HG03066 (cell line): ENCODE results near the gene ARHGEF16.

ENCODE experiments used
- ATAC-seq: cut with Tn5 transposase; IDR thresholded peaks from one replicate; pipeline ENCODE4 v1.9.1; 2021; ENCODE audit warnings: low read depth; ENCODE audit not compliant: unreplicated experiment

The ARHGEF16 gene

DNA sequence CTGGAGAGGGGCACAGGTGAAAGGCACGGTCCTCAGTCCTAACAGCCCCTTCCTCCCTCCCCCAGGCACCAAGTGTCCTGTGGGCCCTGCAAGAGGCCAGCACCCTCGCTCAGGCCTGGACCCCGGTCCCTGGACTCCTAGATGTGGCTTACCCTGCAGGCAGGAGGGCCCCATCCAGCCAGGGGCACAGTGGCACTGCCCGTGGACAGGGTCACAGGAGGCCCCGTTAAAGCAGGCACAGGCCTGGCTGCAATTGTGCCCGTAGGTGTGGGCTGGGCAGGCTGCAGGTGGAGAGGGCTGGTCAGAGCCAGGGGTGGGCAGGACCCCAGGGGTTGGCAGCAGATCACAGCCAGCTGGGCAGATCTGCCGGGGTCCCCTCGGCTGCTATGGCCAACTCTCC is 44.5 kb downstream of the ARHGEF16 start:
- no peak for ATAC-seq

DNA sequence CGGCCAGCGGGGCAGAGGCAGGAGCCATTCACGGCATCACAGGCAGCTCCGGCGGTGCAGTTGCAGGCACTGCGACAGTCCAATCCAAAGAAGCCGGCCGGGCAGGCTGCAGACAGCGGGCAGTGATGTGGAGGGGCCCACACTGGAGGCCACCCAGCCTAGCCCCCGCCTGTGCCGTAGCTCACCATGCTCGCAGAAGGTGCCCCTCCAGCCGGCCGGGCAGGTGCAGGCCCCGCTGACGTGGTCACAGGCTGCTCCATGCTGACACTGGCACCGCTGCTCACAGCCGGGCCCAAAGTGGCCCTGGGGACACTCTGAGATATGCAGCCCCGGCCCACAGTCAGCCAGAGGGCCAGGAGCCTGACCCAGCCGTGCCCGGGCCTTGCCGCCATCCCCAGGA is 45.1 kb downstream of the ARHGEF16 start:
- no peak for ATAC-seq

DNA sequence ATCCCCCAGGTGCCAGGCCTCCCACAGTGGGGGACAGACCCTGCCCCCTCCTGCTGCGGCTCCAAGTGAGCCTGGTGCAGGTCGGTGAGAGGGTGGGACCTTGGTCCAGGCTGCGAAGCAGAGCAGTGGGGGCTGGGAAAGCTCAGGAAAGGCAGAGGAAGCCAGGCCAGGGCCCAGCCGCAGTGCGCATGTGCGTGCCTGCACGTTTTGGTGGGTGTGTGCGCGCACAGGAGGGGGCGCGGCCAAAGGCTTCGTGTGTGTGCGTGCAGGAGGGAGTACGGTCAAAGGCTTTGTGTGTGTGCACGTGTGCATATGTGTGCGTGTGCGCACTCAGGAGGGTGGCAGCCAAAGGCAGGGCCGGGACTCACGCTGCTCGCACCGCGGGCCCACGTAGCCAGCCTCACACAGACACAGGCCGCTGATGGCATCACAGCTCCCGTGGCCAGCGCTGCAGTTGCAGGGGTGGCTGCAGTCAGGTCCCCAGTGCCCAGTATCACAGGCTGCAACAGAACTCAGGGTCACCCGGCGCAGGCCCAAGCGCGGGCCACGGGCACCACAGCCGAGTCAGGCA is 45.9 kb downstream of the ARHGEF16 start:
- ATAC-seq, result no peak

- no peak for ATAC-seq
Observed at GRCh38 chr1:3501437-3501836, 47.0 kb downstream of the ARHGEF16 start.

GRCh38 chr1:3501856-3502640 is 47.6 kb downstream of the ARHGEF16 start:
- ATAC-seq, result no peak

- ATAC-seq, result no peak
Observed at GRCh38 chr1:3502641-3503524, 48.4 kb downstream of the ARHGEF16 start.

DNA sequence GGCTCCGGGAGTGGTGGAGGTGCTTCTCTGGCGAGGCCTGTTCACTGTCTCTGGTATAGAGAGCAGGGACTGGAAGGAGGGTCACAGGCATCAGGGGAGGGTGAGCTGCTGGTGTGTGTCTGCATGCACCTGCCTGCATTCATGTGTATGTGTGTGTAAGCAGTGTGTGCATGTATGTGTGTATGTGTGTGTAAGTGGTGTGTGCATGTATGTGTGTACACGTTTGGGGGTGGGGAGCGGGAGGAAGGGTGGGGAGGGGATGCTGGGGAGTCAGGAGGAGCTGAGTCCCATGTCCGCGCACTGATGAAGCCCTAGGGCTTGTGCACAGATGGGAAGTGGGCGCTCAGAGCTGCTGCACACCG is 49.0 kb downstream of the ARHGEF16 start:
- no peak for ATAC-seq

GRCh38 chr1:3504151-3504821 is 49.8 kb downstream of the ARHGEF16 start:
- ATAC-seq, result no peak

GRCh38 chr1:3504822-3505153 is 50.3 kb downstream of the ARHGEF16 start:
- no peak for ATAC-seq

DNA sequence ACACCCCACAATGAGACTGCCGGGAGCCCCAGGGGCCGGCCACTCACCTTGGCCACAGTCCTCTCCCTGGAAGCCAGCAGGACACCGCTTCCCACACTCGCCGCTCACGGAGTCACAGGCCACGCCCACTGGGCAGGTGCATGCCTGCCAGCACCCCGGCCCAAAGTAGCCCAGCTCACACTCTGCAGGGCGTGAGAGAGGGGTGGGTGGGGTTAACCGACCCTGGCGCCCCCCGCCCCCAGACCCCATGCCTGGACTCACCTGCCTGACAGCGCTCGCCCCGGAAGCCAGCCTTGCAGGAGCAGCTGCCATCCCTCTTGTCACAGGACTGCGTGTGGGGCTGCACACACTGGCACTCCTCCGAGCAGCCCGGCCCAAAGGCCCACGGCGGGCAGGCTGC is 50.7 kb downstream of the ARHGEF16 start:
- no peak for ATAC-seq

GRCh38 chr1:3506041-3506440 is 51.6 kb downstream of the ARHGEF16 start:
- ATAC-seq, result no peak

DNA sequence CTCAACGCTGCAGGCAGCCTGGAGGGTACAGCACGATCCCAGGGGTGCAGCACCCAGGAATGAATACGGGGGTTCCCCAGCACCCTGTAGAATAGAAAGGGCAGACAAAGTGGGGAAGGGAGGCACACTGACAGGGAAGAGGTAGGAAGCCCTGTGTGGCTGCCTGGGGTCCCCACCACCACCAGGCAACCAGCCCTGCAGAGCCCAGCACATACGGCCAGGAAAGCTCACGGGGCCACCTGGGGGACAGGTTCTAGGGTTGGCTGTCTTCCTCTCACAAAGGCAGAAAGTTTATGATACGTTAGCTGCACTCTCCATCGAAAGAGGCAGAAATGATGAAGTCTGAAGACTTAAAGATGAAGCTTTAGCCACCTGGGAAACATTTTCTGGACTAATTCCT is 52.5 kb downstream of the ARHGEF16 start:
- no peak for ATAC-seq

DNA sequence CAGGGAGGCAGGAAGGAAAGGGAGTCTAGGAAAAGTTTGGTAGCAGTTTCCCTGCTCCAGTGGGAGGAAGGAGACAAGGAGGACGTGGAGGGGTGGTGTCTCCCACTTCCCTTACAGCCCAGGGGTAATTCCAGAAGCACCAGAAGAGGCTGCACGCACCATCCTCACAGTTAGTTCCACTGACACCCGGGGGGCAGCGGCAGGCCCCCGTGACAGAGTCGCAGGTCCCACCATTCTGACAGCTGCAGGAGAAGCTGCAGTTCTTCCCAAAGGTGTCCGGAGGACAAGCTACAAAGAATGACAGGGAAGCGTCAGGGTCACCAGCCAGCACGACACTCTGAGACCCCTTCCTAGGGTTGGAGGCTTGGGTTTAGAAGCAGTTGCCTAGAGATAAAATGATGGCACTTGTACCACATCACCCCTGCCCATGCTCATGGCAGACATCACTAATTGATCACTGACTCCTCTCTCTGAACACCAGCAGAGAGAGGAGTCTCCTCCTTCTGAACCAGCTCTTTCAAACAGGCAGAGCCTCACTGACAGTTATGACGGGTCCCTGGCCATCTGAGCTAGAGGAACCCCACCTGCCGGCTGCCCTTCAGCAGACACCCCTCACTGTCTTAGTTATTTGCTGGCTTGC is 53.3 kb downstream of the ARHGEF16 start:
- ATAC-seq, result no peak

- no peak for ATAC-seq
Observed at GRCh38 chr1:3508757-3509415, 54.4 kb downstream of the ARHGEF16 start.

GRCh38 chr1:3509721-3510120 is 55.3 kb downstream of the ARHGEF16 start:
- no peak for ATAC-seq

DNA sequence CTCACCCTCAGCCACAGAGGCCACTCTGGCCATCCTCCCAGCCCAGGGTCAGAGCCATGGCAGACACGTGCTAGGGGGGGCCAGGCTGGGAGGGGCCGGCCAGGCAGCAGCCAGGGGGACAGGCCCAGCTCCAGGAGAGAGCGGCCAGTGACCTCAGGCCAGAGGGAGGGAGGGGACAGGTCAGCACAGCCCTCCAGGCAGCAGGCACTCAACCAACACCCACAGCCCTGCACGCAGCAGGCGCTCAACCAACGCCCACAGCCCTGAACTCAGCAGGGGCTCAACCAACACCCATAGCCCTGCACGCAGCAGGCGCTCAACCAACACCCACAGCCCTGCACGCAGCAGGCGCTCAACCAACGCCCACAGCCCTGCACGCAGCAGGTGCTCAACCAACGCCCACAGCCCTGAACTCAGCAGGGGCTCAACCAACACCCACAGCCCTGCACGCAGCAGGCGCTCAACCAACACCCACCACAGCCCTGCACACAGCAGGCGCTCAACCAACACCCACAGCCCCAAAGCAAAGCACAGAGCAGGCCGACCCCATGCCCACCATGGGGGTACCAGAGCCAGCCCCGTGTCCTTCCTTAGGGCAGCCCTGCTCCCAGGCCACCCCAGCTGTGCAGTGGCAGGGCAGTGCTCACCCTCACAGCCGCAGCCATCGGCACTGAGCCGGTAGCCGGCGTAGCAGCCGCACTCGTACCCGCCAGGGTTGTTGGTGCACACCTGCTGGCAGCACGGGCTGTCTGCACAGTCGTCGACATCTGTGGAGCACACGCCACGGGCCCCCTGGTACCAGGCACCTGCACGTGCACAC is 55.9 kb downstream of the ARHGEF16 start:
- ATAC-seq, result no peak

GRCh38 chr1:3510956-3511250 is 56.4 kb downstream of the ARHGEF16 start:
- no peak for ATAC-seq

GRCh38 chr1:3511306-3511705 is 56.8 kb downstream of the ARHGEF16 start:
- no peak for ATAC-seq

DNA sequence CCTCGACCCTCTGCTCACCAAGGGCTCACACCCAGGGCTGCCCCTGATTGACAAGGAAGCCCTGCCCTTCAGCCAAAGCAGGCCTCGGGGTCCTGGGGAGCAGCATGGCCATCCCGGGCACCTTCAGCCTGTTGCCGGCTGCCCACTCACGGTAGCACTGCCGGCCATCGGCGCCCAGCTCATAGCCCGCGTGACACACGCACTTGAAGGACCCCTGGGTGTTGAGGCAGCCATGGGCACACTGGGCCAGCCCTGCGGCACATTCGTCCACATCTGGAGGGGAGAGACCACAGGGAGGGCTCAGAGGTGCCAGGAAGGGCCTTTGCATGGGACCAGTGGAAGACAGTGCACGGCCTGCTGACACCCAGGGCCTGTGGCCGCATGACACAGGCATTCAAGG is 57.4 kb downstream of the ARHGEF16 start:
- no peak for ATAC-seq

GRCh38 chr1:3514404-3514803 is 59.9 kb downstream of the ARHGEF16 start:
- no peak for ATAC-seq
